Sigmoid colon (tissue), 7 donors: Measurements from ENCODE around the gene PDRG1. TPM values are rescaled to one million over a fixed set of nuclear protein-coding genes. Genes with fewer than 3 reads are reported as not detected.

Experiments
- DNase-seq: peaks from one replicate; pipeline ENCODE4 v3.0.0-alpha.2; 2019
- H3K27ac ChIP-seq, 4 donors: fragments of 200-600 bp; sonication (generic); one replicate each; pipeline ENCODE4 v1.5.1; 2016 to 2019; ENCODE audit warnings: mild to moderate bottlenecking in 1 of 4
- H3K27me3 ChIP-seq, 3 donors: fragments of 200-600 bp; sonication (generic); one replicate each; pipeline ENCODE4 v1.5.1; 2019; ENCODE audit warnings: mild to moderate bottlenecking in 1 of 3
- H3K36me3 ChIP-seq, 4 donors: fragments of 200-600 bp; sonication (generic); one replicate each; pipeline ENCODE4 v1.5.1; 2016 to 2019
- H3K4me1 ChIP-seq, 4 donors: fragments of 200-600 bp; sonication (generic); one replicate each; pipeline ENCODE4 v1.5.1; 2017 to 2019
- H3K4me3 ChIP-seq, 4 donors: fragments of 200-600 bp; sonication (generic); one replicate each; pipeline ENCODE4 v1.5.1; 2017 to 2019; ENCODE audit warnings: mild to moderate bottlenecking in 2 of 4, moderate library complexity in 1 of 4
- H3K9me3 ChIP-seq, 4 donors: fragments of 200-600 bp in 3 of 4; sonication (generic) in 3 of 4; one replicate each; pipeline versions ENCODE4 v1.5.1 to v1.6.1; 2013 to 2019
- EP300 ChIP-seq, 4 donors: sonication (generic); formaldehyde crosslinking; IDR thresholded peaks; one replicate each; pipeline ENCODE4 v1.6.1; 2017; ENCODE audit warnings: antibody characterized with exemption in 4 of 4
- POLR2A ChIP-seq, 2 donors: fragments of 450-650 bp; IDR thresholded peaks; one replicate each; pipeline ENCODE4 v1.6.1; 2016; ENCODE audit warnings: antibody characterized with exemption in 2 of 2, mild to moderate bottlenecking in 2 of 2, moderate library complexity in 2 of 2
- POLR2AphosphoS5 ChIP-seq, 4 donors: sonication (generic); formaldehyde crosslinking; IDR thresholded peaks; one replicate each; pipeline ENCODE4 v1.6.1; 2017; ENCODE audit warnings: antibody characterized with exemption in 4 of 4
- WGBS, 2 donors: extraction: QIAGEN DNeasy Blood & Tissue Kit; methylation state at CpG; one replicate each; pipeline ENCODE4 v1.1.7; 2013; 5-methylcytosine and 5-hydroxymethylcytosine counted together
- intact Hi-C: fragments of 100-400 bp; cut with DNase I; formaldehyde crosslinking; loops from one replicate; pipeline ENCODE4 v1.15.1; 2023
- polyA plus RNA-seq, 3 donors: library from polyadenylated mRNA; stranded (reverse); fragments of 200-250 nt; gene quantifications; one replicate each; pipeline ENCODE4 v1.2.3, GENCODE V29; 2013
- total RNA-seq, 4 donors: library from RNA; depleted of rRNA; stranded (reverse); fragments of >200 nt; gene quantifications; one replicate each; pipeline ENCODE4 v1.1.0, GENCODE V29; 2016
- TF ChIP-seq, protein P1 (sequence below), 4 experiments: fragments of 450-650 bp in 3 of 4; fragments of 200-600 bp in 1 of 4; IDR thresholded peaks; one replicate each; pipeline ENCODE4 v1.5.1; 2016 to 2019; ENCODE audit warnings: antibody characterized with exemption in 4 of 4, mild to moderate bottlenecking in 3 of 4, moderate library complexity in 2 of 4
- donor health status: healthy with polysubstance abuse.
- donor health status: Bipolar disorder and iron deficiency.
- donor health status: healthy.

Gene PDRG1
- total and polyA plus RNA-seq, 7 donors = 5.0 to 15.2 (median 10.2) TPM

- Histone ChIP-seq H3K4me1 (no peaks in the 10 kb centered on the region), H3K27me3 (peaks cover 0 to 28% (median 16%) of the 10 kb centered on the region in 3 donors), H3K4me3 (no peak overlapping the region), H3K27ac (no peak overlapping the region), H3K9me3 (no peaks in the 10 kb centered on the region), H3K36me3 (no peaks in the 10 kb centered on the region)
- 79 to 81% methylated on average over 1 of the region's 1 CpG for WGBS, 2 donors
- DNase-seq = no peak
- intact Hi-C loops = loop anchor here (10.0 kb wide), 1 partner anchor 63 kb away; the partner anchor contains the start of gene HCK
- TF ChIP-seq POLR2AphosphoS5 (IDR thresholded peaks at IDR 0.05) (no peak), POLR2A (IDR thresholded peaks at IDR 0.05) (no peak), EP300 (IDR thresholded peaks at IDR 0.05) (no peak)
- TF ChIP-seq, protein P1, sequence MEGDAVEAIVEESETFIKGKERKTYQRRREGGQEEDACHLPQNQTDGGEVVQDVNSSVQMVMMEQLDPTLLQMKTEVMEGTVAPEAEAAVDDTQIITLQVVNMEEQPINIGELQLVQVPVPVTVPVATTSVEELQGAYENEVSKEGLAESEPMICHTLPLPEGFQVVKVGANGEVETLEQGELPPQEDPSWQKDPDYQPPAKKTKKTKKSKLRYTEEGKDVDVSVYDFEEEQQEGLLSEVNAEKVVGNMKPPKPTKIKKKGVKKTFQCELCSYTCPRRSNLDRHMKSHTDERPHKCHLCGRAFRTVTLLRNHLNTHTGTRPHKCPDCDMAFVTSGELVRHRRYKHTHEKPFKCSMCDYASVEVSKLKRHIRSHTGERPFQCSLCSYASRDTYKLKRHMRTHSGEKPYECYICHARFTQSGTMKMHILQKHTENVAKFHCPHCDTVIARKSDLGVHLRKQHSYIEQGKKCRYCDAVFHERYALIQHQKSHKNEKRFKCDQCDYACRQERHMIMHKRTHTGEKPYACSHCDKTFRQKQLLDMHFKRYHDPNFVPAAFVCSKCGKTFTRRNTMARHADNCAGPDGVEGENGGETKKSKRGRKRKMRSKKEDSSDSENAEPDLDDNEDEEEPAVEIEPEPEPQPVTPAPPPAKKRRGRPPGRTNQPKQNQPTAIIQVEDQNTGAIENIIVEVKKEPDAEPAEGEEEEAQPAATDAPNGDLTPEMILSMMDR (IDR thresholded peaks at IDR 0.05) = no peak
Measured at GRCh38 chr20:31991339-31991705, 39.5 kb upstream of the PDRG1 start.

GRCh38 chr20:31990641-31991338 is 38.9 kb upstream of the PDRG1 start:
- H3K27ac ChIP-seq = no peak overlapping the region
- H3K4me3 ChIP-seq = no peak overlapping the region
- no peaks in the 10 kb centered on the region for H3K9me3 ChIP-seq
- TF ChIP-seq EP300 (IDR thresholded peaks at IDR 0.05) = no peak
- TF ChIP-seq, protein P1 (IDR thresholded peaks at IDR 0.05) = no peak
- TF ChIP-seq POLR2A (IDR thresholded peaks at IDR 0.05) = no peak
- no peak for TF ChIP-seq POLR2AphosphoS5 (IDR thresholded peaks at IDR 0.05)
- DNase-seq = no peak
- peaks cover 0 to 23% (median 10%) of the 10 kb centered on the region in 3 donors for H3K27me3 ChIP-seq
- 67 to 71% methylated on average over 6 of the region's 6 CpGs for WGBS, 2 donors
- no peaks in the 10 kb centered on the region for H3K4me1 ChIP-seq
- intact Hi-C loops = loop anchor here (10.0 kb wide), 1 partner anchor 64 kb away; the partner anchor contains the start of gene HCK
- H3K36me3 ChIP-seq = no peaks in the 10 kb centered on the region

- Histone ChIP-seq H3K9me3 (no peaks in the 10 kb centered on the region), H3K27me3 (peaks cover 0 to 6% (median 0%) of the 10 kb centered on the region in 3 donors), H3K4me1 (no peaks in the 10 kb centered on the region), H3K36me3 (no peaks in the 10 kb centered on the region), H3K27ac (no peak overlapping the region), H3K4me3 (no peak overlapping the region)
- 76 to 80% methylated on average over 8 of the region's 8 CpGs for WGBS, 2 donors
- TF ChIP-seq POLR2AphosphoS5 (IDR thresholded peaks at IDR 0.05) (no peak), POLR2A (IDR thresholded peaks at IDR 0.05) (no peak), EP300 (IDR thresholded peaks at IDR 0.05) (no peak)
- TF ChIP-seq, protein P1 (IDR thresholded peaks at IDR 0.05) = no peak
- DNase-seq = no peak
- intact Hi-C loops = no loop called here
Measured at GRCh38 chr20:31989030-31989645, 37.3 kb upstream of the PDRG1 start.

DNA sequence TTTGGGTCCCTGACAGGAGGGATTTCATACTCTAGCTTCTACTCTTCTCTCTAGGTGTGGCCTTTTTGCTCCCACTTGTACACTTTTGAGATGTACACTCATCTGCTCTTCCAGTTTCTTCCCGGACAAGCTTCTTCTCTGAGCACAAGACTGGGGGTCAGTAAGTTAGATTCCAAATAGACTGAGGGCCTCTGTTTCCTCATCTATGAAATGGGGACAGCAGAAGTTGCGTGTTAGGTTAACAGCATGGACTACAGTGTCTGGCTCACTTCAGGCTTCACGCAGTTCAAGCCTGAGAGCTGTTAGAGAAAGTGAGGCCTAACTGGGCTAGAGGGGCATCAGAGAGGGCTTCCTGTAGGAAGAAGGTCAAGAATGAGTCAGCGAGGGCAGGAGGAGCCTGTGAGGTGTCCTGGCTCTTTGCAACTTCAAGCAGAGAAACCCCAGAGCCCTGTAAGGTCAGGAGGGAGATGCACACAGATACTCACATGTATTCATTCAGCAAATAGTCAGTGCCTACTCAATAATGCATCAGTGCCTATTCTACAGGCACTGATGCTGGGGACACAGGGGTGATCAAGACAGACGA is 36.7 kb upstream of the PDRG1 start:
- H3K9me3 ChIP-seq = no peaks in the 10 kb centered on the region
- H3K27ac ChIP-seq = no peak overlapping the region
- intact Hi-C loops = no loop called here
- TF ChIP-seq EP300 (IDR thresholded peaks at IDR 0.05) = no peak
- TF ChIP-seq, protein P1 (IDR thresholded peaks at IDR 0.05) = no peak
- TF ChIP-seq POLR2AphosphoS5 (IDR thresholded peaks at IDR 0.05) = no peak
- no peak for TF ChIP-seq POLR2A (IDR thresholded peaks at IDR 0.05)
- no peaks in the 10 kb centered on the region for H3K4me1 ChIP-seq
- no peaks in the 10 kb centered on the region for H3K36me3 ChIP-seq
- no peak overlapping the region for H3K4me3 ChIP-seq
- 79 to 85% methylated on average over 5 of the region's 5 CpGs for WGBS, 2 donors
- H3K27me3 ChIP-seq = peaks cover 0 to under 1% (median 0%) of the 10 kb centered on the region in 3 donors
- no peak for DNase-seq
